Measurements from ENCODE around the gene MAP2K5.

DNA sequence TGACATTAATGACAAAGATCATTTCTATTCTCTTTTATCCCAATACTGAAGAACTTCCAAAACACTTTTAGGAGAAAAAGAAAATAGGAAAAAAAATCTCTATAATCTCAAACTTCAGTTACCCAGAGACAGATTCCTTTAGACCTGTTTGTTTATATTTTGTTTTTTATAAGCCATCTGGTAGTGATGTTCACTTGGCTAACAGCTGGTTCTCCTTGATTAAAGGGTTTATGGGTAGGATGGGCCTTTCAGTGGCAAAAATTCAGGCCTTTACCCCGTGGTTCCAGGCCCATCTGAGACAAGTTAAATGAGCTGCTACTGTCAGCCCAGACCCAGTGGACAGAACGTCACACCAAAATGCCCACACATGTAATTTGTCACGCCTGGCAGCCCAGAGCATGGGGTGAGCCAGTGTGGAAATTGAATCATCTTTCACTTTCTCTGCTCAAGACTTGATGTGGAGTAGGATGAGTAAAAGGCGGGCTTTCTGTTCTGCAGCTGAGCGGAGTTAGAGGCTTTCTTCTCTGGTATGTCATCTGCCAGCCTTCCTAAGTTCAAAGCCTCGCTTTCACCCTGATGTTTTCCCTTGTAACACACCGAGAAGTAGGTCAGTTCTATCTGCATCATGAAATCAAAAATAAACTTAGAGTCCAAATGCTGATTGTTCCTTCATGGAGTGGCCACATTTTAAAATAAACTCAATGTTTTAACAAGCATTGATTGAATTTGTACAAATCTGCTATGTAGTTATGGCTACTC lies 220.3 kb downstream of the MAP2K5 start:
- TF ChIP-seq, protein P1, sequence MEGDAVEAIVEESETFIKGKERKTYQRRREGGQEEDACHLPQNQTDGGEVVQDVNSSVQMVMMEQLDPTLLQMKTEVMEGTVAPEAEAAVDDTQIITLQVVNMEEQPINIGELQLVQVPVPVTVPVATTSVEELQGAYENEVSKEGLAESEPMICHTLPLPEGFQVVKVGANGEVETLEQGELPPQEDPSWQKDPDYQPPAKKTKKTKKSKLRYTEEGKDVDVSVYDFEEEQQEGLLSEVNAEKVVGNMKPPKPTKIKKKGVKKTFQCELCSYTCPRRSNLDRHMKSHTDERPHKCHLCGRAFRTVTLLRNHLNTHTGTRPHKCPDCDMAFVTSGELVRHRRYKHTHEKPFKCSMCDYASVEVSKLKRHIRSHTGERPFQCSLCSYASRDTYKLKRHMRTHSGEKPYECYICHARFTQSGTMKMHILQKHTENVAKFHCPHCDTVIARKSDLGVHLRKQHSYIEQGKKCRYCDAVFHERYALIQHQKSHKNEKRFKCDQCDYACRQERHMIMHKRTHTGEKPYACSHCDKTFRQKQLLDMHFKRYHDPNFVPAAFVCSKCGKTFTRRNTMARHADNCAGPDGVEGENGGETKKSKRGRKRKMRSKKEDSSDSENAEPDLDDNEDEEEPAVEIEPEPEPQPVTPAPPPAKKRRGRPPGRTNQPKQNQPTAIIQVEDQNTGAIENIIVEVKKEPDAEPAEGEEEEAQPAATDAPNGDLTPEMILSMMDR (IDR thresholded peaks at IDR 0.05), result no peak
- no peak for TF ChIP-seq ZFX (IDR thresholded peaks at IDR 0.05; ENCODE audit: borderline replicate concordance)
